Epithelial cell of esophagus (primary cell): ENCODE measurements around the gene KRTAP5-5.
"Not testable (repeated sequence)": the region's sequence is repeated elsewhere in the genome, so short reads cannot be mapped to it uniquely, and the experiment has no call there.

Source experiments
- DNase-seq: peaks from one replicate; pipeline ENCODE4 v3.0.0; 2010; ENCODE audit warnings: low read depth
- H3K4me3 ChIP-seq: 2 replicates; pipeline ENCODE4 v1.5.1; 2011; ENCODE audit warnings: mild to moderate bottlenecking, low read length, control low read depth
- TF ChIP-seq, protein P1 (sequence below): IDR thresholded peaks from 2 replicates; pipeline ENCODE4 v1.5.1; 2011; ENCODE audit warnings: low read depth, mild to moderate bottlenecking, low read length, control low read depth, inconsistent platforms; ENCODE audit not compliant: insufficient read depth; ENCODE audit errors: missing control alignments

The KRTAP5-5 gene, protein sequence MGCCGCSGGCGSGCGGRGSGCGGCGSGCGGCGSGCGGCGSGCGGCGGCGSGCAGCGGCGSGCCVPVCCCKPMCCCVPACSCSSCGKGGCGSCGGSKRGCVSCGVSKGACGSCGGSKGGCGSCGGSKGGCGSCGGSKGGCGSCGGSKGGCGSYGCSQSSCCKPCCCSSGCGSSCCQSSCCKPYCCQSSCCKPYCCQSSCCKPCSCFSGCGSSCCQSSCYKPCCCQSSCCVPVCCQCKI

DNA sequence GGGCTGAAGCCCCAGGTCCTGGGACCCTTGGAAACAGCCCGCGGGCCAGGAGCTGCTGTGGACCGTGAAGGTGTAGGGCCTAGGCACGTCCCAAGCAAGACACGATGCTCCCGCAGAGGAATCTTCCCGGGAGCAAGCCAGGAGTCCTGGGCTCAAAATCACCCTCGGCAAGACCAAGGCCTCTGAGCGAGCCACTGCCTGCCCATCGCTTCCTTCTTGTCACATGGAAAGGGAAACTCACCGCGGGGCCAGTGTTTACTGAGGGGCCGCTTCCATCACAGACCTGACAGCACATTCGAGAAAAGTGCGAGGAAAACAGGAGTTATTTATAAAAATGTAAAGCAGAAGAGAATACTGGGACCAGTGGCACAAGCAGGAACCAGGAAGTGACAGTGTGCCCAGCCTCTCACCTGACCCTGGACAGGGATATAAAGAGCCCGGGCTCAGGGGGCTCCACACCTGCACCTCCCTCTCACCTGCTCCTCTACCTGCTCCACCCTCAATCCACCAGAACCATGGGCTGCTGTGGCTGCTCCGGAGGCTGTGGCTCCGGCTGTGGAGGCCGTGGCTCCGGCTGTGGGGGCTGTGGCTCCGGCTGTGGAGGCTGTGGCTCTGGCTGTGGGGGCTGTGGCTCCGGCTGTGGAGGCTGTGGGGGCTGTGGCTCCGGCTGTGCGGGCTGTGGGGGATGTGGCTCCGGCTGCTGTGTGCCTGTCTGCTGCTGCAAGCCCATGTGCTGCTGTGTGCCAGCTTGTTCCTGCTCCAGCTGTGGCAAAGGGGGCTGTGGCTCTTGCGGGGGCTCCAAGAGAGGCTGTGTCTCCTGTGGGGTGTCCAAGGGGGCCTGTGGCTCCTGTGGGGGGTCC lies at the start of gene KRTAP5-5:
Gene KRTAP5-5, plus strand, starts transcription at position 450 of the 860 bp plus-strand sequence. Its CDS starts 66 bp downstream, at position 516.
- TF ChIP-seq, protein P1, sequence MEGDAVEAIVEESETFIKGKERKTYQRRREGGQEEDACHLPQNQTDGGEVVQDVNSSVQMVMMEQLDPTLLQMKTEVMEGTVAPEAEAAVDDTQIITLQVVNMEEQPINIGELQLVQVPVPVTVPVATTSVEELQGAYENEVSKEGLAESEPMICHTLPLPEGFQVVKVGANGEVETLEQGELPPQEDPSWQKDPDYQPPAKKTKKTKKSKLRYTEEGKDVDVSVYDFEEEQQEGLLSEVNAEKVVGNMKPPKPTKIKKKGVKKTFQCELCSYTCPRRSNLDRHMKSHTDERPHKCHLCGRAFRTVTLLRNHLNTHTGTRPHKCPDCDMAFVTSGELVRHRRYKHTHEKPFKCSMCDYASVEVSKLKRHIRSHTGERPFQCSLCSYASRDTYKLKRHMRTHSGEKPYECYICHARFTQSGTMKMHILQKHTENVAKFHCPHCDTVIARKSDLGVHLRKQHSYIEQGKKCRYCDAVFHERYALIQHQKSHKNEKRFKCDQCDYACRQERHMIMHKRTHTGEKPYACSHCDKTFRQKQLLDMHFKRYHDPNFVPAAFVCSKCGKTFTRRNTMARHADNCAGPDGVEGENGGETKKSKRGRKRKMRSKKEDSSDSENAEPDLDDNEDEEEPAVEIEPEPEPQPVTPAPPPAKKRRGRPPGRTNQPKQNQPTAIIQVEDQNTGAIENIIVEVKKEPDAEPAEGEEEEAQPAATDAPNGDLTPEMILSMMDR, result no peak
- no peak for DNase-seq
- H3K4me3 ChIP-seq, result no peak within 1 kb of the TSS

DNA sequence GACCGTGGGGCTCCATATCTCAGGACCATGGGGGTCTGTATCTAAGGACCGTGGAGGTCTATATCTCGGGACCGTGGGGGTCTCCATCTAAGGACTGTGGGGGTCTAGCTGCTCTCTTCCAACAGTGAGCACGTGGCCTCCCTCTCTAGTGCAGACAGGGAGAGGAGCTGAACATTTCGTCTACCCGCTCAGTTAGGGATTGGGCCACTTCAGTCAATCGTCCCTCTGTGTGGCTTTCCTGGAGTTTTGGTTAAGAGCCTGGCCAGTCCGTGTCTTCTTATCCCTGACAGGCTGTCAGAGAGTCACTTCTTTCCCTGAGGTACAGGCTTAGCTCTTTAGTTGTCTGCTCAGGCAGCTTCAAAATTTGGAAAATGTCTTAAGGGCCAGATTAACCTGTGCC lies 47.6 kb upstream of the KRTAP5-5 start:
- no peak for DNase-seq
- TF ChIP-seq, protein P1, result no peak
- H3K4me3 ChIP-seq, result no peak overlapping the region

DNA sequence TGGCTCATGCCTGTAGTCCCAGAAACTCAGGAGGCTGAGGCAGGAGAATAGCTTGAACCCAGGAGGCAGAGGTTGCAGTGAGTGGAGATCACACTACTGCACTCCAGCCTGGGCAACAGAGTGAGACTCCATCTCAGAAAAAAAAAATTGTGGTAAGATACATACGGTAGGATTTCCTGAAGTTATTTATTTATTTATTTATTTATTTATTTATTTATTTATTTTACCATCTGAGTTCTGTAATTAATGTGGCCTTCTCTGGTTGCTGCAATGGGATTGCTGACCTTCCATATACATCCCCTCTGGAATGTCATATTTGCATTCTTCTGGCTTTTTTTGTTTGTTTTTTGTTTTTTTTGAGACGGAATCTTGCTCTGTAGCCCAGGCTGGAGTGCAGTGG lies 46.7 kb upstream of the KRTAP5-5 start:
- not testable (repeated sequence) for DNase-seq, H3K4me3 ChIP-seq

DNA sequence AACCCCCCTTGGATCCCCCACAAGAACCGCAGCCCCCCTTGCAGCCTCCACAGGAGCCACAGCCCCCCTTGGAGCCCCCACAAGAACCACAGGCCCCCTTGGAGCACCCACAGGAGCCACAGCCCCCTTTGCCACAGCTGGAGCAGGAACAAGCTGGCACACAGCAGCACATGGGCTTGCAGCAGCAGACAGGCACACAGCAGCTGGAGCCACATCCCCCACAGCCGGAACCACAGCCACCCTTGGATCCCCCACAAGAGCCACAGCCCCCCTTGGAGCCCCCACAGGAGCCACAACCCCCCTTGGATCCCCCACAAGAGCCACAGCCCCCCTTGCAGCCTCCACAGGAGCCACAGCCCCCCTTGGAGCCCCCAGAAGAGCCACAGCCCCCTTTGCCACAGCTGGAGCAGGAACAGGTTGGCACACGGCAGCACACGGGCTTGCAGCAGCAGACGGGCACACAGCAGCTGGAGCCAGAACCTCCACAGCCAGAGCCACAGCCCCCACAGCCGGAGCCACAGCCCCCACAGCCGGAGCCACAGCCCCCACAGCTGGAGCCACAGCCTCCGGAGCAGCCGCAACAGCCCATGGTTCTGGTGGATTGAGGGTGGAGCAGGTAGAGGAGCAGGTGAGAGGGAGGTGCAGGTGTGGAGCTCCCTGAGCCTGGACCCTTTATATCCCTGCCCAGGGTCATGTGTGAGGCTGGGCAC lies 44.8 kb upstream of the KRTAP5-5 start, which contains the start of gene KRTAP5-1:
Gene KRTAP5-1, minus strand, starts transcription at position 623 of the 710 bp plus-strand sequence. Its CDS starts 34 bp downstream, at position 589.
- H3K4me3 ChIP-seq, DNase-seq: not testable (repeated sequence)

DNA sequence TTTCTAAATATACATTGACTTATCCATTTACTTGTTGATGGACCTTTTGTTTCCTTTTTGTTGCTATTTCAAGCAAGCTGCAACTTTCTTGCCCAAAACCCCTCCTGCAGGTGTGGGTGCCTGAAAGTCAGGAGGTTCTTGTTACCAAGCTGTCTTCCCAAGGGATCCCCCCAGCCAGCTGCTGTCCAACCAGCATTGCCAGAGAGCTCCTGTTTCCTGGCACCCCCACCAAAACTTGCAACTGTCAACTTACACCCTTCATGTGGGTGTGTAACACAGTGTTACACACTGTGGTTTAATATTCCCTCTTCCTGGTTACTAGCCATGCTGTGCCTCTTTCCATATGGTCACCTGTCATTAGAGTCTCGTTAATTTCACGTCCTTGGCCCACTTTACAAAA lies 42.9 kb upstream of the KRTAP5-5 start:
- TF ChIP-seq, protein P1, result no peak
- no peak for DNase-seq
- no peak overlapping the region for H3K4me3 ChIP-seq

DNA sequence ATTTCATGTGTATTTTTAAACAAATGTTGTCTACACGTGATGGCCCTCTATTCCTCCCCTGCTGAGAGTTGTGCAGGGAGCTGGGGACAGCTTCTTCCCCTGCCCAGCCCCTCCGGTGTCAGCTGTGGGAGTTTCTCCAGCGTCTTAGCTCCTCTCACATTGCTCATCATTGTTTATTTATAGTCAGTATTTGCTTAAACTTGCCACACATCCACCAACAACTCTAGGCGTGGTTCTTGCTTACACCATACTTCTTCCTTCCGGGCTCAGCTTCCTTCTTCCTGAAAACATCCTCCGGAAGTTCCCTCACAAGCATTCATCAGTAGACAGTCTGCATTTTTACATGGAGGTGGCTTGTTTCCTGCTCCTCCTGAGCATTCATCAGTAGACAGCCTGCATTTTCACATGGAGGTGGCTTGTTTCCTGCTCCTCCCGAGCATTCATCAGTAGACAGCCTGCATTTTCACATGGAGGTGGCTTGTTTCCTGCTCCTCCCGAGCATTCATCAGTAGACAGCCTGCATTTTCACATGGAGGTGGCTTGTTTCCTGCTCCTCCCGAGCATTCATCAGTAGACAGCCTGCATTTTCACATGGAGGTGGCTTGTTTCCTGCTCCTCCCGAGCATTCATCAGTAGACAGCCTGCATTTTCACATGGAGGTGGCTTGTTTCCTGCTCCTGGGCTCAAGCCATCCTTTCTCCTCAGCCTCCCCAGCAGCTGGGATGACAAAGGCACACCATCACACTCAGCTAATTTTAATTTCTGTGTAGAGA lies 40.2 kb upstream of the KRTAP5-5 start:
- H3K4me3 ChIP-seq, result not testable (repeated sequence)
- peak; percentile 87 for DNase-seq

DNA sequence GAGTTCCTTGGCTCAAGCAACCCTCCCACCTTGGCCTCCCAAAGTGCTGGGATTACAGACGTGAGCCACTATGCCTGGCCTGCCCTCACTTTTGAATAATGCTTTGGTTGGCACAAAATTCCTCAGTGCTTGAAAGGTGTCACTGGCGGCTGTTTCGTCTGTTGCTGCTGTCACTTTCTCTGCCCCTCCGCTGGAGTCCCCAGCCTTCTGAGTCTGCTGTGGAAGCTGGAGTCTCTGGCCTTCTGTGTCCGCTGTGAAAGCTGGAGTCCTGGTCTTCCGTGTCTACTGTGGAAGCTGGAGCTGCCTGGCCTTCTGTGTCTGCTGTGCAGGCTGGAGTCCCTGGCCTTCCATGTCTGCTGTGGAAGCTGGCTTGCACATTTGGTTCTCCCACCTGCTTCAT lies 39.6 kb upstream of the KRTAP5-5 start:
- H3K4me3 ChIP-seq, result no peak overlapping the region
- no peak for DNase-seq
- TF ChIP-seq, protein P1, result no peak

DNA sequence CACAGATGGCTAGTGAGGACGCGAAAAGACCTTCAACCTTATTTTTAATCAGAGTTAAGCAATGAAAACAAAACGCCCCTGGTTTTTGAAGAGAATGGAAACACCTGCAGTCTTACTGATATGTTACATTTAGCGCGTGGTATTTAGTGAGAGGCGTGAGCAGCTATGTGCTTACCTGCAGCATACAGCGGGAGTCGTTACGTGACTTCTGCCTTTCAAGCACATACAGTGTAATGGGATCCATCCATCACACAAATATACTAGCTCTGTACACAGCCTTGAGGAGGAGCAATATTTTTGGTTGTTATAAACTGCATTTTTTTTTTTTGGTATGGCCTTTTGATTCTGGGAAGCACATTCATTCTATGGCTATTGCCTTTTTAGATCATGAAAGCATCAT lies 36.9 kb upstream of the KRTAP5-5 start:
- TF ChIP-seq, protein P1, result no peak
- no peak for DNase-seq
- no peak overlapping the region for H3K4me3 ChIP-seq

DNA sequence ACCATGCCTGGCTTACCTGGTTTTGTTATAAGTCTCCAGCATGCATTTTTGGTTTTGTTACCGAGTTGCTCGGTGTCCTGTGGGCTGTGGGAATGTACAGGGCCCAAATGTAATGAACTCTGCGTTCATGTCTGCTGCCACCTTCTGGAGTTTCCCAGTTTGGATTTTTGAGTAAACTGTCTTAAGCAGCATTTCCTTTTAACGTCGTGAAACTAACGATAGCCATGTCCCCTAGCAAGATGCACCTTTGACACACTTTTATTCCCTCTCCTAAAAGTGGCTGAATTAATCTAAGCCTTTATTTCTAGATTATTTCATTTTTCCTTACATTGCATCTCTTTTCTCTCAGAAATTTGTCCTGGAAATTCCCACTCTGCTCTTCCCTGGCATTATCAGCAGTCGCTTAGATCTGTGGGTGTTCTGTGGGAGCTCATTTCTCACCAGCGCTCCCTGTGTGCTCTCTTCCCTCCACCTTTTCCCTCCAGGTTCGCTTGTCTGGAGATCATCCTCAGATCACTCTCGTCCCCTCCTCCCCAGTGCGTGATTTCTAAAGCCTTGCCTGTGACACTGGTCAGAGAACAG lies 33.5 kb upstream of the KRTAP5-5 start:
- not testable (repeated sequence) for DNase-seq, H3K4me3 ChIP-seq

DNA sequence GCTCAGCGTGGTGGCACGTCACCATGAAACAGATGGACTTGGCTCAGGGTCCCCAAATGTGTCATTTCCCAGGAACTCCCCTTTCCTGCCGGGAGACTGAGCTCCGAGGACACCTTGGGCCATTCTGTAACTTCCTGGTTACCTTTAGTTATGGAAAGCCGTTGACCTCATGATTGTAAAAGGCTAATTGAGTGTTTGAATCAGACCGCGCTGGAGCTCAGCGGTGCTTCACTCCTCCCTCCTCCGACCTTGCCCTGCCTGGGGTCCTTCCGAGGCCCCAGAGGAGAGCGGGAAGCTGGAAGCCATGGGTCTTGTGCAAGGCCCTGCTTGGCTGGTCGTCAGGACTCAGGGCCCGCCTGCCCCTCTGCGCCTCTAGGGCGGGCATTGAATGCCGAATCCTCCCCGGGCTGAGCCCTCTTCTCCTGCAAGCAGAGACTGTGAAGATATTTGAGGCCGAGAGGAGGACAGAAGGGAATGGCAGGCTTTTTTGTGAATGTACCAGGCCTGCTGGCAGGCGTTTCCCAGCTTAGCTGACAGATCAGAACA lies 32.9 kb upstream of the KRTAP5-5 start:
- DNase-seq, H3K4me3 ChIP-seq: not testable (repeated sequence)
